IMR-90 (cell line): Measurements from ENCODE around the gene EGR2. TPM values are rescaled to one million over a fixed set of nuclear protein-coding genes. Genes with fewer than 3 reads are reported as not detected.

ENCODE experiments used
- ATAC-seq: fragments of 200-7000 bp; cut with Tn5 transposase; 2 replicates; pipeline ENCODE4 v1.9.1; 2020; ENCODE audit warnings: low read depth, mild to moderate bottlenecking, moderate library complexity
- BruUV-seq: library from RNA; stranded (reverse); fragments of 400-500 nt; replicated peaks from 2 replicates; lab custom pipeline; 2021; lab: Mats Ljungman, UMichigan
- CTCF ChIA-PET: fragments of 300-600 bp; formaldehyde crosslinking; extraction: SDS; loops from one replicate; lab custom pipeline; 2021; ENCODE audit warnings: antibody characterized with exemption; lab: Yijun Ruan, JAX
- POLR2A ChIA-PET: fragments of 300-600 bp; sonication (Branson Sonifier 250); formaldehyde crosslinking; loops from one replicate; lab custom pipeline; 2022; ENCODE audit warnings: antibody characterized with exemption; ENCODE audit not compliant: unreplicated experiment; lab: Charles Lee
- DNase-seq: peaks from one replicate; pipeline ENCODE4 v3.0.0; 2013
- H2AFZ ChIP-seq: replicated peaks from 2 replicates; pipeline ENCODE3; 2013; ENCODE audit warnings: low read length, mild to moderate bottlenecking; ENCODE audit not compliant: poor library complexity
- H2AK5ac ChIP-seq: 2 replicates; pipeline ENCODE4 v1.6.1; 2013; ENCODE audit warnings: low read depth, low read length, inconsistent platforms
- H2AK9ac ChIP-seq: replicated peaks from 2 replicates; pipeline ENCODE3; 2013; ENCODE audit warnings: mild to moderate bottlenecking, low read depth, low read length, moderate library complexity; ENCODE audit not compliant: poor library complexity
- H2BK120ac ChIP-seq: 2 replicates; pipeline ENCODE4 v1.6.1; 2013; ENCODE audit warnings: low read depth, low read length, inconsistent platforms
- H2BK15ac ChIP-seq: 3 replicates; pipeline ENCODE4 v1.6.1; 2013; ENCODE audit warnings: low read depth, low read length, inconsistent platforms
- H2BK20ac ChIP-seq: 2 replicates; pipeline ENCODE4 v1.6.1; 2013; ENCODE audit warnings: low read depth, mild to moderate bottlenecking, inconsistent platforms, low read length, moderate library complexity
- H2BK5ac ChIP-seq: 2 replicates; pipeline ENCODE4 v1.6.1; 2013; ENCODE audit warnings: mild to moderate bottlenecking, low read depth, low read length, inconsistent platforms; ENCODE audit not compliant: poor library complexity, severe bottlenecking
- H3K14ac ChIP-seq: replicated peaks from 2 replicates; pipeline ENCODE4 v1.6.1; 2013; ENCODE audit warnings: low read depth, low read length, inconsistent platforms
- H3K18ac ChIP-seq: 2 replicates; pipeline ENCODE4 v1.6.1; 2013; ENCODE audit warnings: low read depth, low read length, control low read depth
- H3K23ac ChIP-seq: 2 replicates; pipeline ENCODE4 v1.6.1; 2013; ENCODE audit warnings: low read depth, low read length, inconsistent platforms
- H3K27ac ChIP-seq: 2 replicates; pipeline ENCODE4 v1.5.1; 2013; ENCODE audit warnings: mild to moderate bottlenecking, control low read depth, low read length; ENCODE audit not compliant: insufficient read depth
- H3K27me3 ChIP-seq: 2 replicates; pipeline ENCODE4 v1.6.1; 2013; ENCODE audit warnings: low read length; ENCODE audit not compliant: control insufficient read depth, insufficient read depth
- H3K36me3 ChIP-seq: 2 replicates; pipeline ENCODE4 v1.6.1; 2013; ENCODE audit warnings: low read length, mixed read lengths; ENCODE audit not compliant: control insufficient read depth, insufficient read depth
- H3K4ac ChIP-seq: 2 replicates; pipeline ENCODE4 v1.6.1; 2013; ENCODE audit warnings: low read depth, low read length, inconsistent platforms
- H3K4me1 ChIP-seq: 2 replicates; pipeline ENCODE4 v1.6.1; 2013; ENCODE audit warnings: low read length, mixed read lengths; ENCODE audit not compliant: control insufficient read depth, insufficient read depth
- H3K4me2 ChIP-seq: 2 replicates; pipeline ENCODE4 v1.6.1; 2013; ENCODE audit warnings: low read depth, mild to moderate bottlenecking, control low read depth, low read length, moderate library complexity
- H3K4me3 ChIP-seq: 2 replicates; pipeline ENCODE4 v1.5.1; 2013; ENCODE audit warnings: low read depth, mild to moderate bottlenecking, control low read depth, low read length, moderate library complexity; ENCODE audit not compliant: insufficient read depth
- H3K56ac ChIP-seq: 2 replicates; pipeline ENCODE4 v1.6.1; 2013; ENCODE audit warnings: low read length, inconsistent platforms; ENCODE audit not compliant: insufficient read depth; ENCODE audit errors: extremely low read depth
- H3K79me1 ChIP-seq, 2 experiments: 2 replicates each; pipeline ENCODE4 v1.6.1; 2013; ENCODE audit warnings: low read length in 2 of 2, inconsistent platforms in 1 of 2, low read depth in 1 of 2
- H3K9ac ChIP-seq: 2 replicates; pipeline ENCODE4 v1.6.1; 2013; ENCODE audit warnings: low read depth, low read length, control low read depth
- H3K9me1 ChIP-seq: 2 replicates; pipeline ENCODE4 v1.6.1; 2013; ENCODE audit warnings: low read length, inconsistent platforms; ENCODE audit not compliant: insufficient read depth
- H3K9me3 ChIP-seq: 2 replicates; pipeline ENCODE4 v1.6.1; 2013; ENCODE audit warnings: low read length; ENCODE audit not compliant: control insufficient read depth, insufficient read depth
- H4K20me1 ChIP-seq: 2 replicates; pipeline ENCODE4 v1.6.1; 2013; ENCODE audit warnings: low read length, inconsistent platforms; ENCODE audit not compliant: insufficient read depth
- H4K5ac ChIP-seq: 2 replicates; pipeline ENCODE4 v1.6.1; 2013; ENCODE audit warnings: mild to moderate bottlenecking, low read depth, low read length, control low read depth
- H4K8ac ChIP-seq, 2 experiments: 2 replicates each; pipeline ENCODE4 v1.6.1; 2013; ENCODE audit warnings: low read depth in 2 of 2, low read length in 2 of 2, control low read depth in 1 of 2, inconsistent platforms in 1 of 2
- H4K91ac ChIP-seq: 2 replicates; pipeline ENCODE4 v1.6.1; 2013; ENCODE audit warnings: low read depth, low read length, inconsistent platforms; ENCODE audit not compliant: insufficient read depth
- CHD1 ChIP-seq: IDR thresholded peaks from 2 replicates; pipeline ENCODE4 v1.6.1; 2012; ENCODE audit warnings: low read depth, low read length, improper control_type of control experiment
- FOS ChIP-seq: fragments of 150-350 bp; IDR thresholded peaks from 2 replicates; pipeline ENCODE4 v1.6.1; 2016; ENCODE audit warnings: low read depth, low read length
- MAFK ChIP-seq: IDR thresholded peaks from 2 replicates; pipeline ENCODE4 v1.6.1; 2012; ENCODE audit warnings: low read depth, low read length, improper control_type of control experiment
- MAZ ChIP-seq: IDR thresholded peaks from 2 replicates; pipeline ENCODE4 v1.6.1; 2012; ENCODE audit warnings: low read depth, mild to moderate bottlenecking, low read length, improper control_type of control experiment, moderate library complexity, borderline replicate concordance
- MXI1 ChIP-seq: IDR thresholded peaks from 2 replicates; pipeline ENCODE4 v1.6.1; 2012; ENCODE audit warnings: low read depth, mild to moderate bottlenecking, low read length, moderate library complexity, borderline replicate concordance
- NFE2L2 ChIP-seq: fragments of 150-350 bp; IDR thresholded peaks from 2 replicates; pipeline ENCODE4 v1.6.1; 2016; ENCODE audit warnings: low read depth, mild to moderate bottlenecking, low read length
- POLR2A ChIP-seq: IDR thresholded peaks from 2 replicates; pipeline ENCODE4 v1.6.1; 2012; ENCODE audit warnings: mild to moderate bottlenecking, low read depth, low read length
- WGBS, 2 experiments: methylation state at CpG; one replicate each; pipeline versions ENCODE4 v1.1.5 to v1.1.7; 2013; ENCODE audit warnings: missing lambda C conversion rate in 2 of 2; ENCODE audit not compliant: insufficient read length in 1 of 2; ENCODE audit errors: extremely low coverage in 2 of 2; 5-methylcytosine and 5-hydroxymethylcytosine counted together
- dilution Hi-C: fragments of 300-500 bp; cut with HindIII; formaldehyde crosslinking; loops from one replicate; pipeline ENCODE4 v1.14.3; 2018; ENCODE audit warnings: low sequenced_read_pairs; ENCODE audit not compliant: unreplicated experiment
- in situ Hi-C: fragments of 300-500 bp; cut with MboI; formaldehyde crosslinking; loops from 3 replicates; pipeline ENCODE4 v1.14.3; 2019; ENCODE audit warnings: low sequenced_read_pairs, inconsistent platforms, mixed read lengths
- intact Hi-C: fragments of 100-400 bp; cut with micrococcal nuclease; formaldehyde crosslinking; loops from 2 replicates; pipeline ENCODE4 v1.10.0; 2022
- polyA plus RNA-seq, 3 experiments: library from polyadenylated mRNA; depleted of rRNA; stranded (reverse); fragments of >200 nt; gene quantifications; 2 replicates each; pipeline ENCODE4 v1.2.3, GENCODE V29; 2012; ENCODE audit warnings: low replicate concordance in 1 of 3
- total RNA-seq: library from RNA; depleted of rRNA; stranded (reverse); fragments of >200 nt; gene quantifications from 2 replicates; pipeline ENCODE4 v1.2.3, GENCODE V29; 2012
- TF ChIP-seq, protein P1 (sequence below): fragments of 150-350 bp; IDR thresholded peaks from 2 replicates; pipeline ENCODE4 v1.6.1; 2016; ENCODE audit warnings: low read depth, mild to moderate bottlenecking, low read length, moderate library complexity, borderline replicate concordance
- TF ChIP-seq, protein P2 (sequence below): conservative IDR thresholded peaks from 2 replicates; pipeline ENCODE4 v1.5.1; 2012; ENCODE audit warnings: mild to moderate bottlenecking, low read depth, low read length, improper control_type of control experiment

The EGR2 gene
- total and polyA plus RNA-seq, 2 of the 4 experiments (the other 2 are of a cell fraction), result 0.36 to 1.2 TPM

DNA sequence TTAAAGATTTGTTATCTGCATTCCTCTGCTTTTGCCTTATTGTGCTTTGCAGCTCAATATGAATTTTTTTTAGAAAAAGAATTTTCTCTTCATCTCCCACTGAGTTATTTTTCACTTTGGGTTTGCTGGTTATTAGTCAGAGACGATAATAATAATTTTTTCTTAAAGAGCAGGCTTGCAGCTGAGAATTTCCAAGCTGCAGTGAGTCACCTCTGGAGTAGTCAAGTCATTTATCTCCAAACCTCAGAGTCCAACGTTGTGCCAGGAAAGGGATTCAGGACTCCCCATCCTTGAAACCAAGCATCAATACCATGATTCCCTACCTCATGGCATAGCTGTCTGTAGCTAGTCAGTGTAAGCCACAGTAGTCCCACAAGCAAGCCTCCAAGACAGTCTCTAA lies 15.2 kb upstream of the EGR2 start:
- no peak overlapping the region for H3K4me2 ChIP-seq
- in situ Hi-C loops, result no loop called here
- CTCF ChIA-PET, result interaction anchor here (0.6 to 1.2 kb wide), 2 partner anchors 13 to 644 kb away, joined by 3 read pairs; no protein-coding TSS in a partner anchor

More for the DNA sequence above, 15.2 kb upstream of the EGR2 start:
- Histone ChIP-seq H3K4me1 (0 out of 2 replicates have a peak, but pooled peaks cover 1% of the 10 kb centered on the region), H2AK9ac (no peak overlapping the region), H3K36me3 (no peaks in the 10 kb centered on the region), H3K9me1 (no peaks in the 10 kb centered on the region), H3K18ac (no peak overlapping the region), H2AK5ac (no peak overlapping the region), H3K27me3 (peaks cover 12% of the 10 kb centered on the region), H2AFZ (no peak overlapping the region), H3K56ac (no peak overlapping the region), H3K79me1 (no peaks in the 10 kb centered on the region), H3K4me3 (no peak overlapping the region), H2BK20ac (no peak overlapping the region), H4K5ac (no peak overlapping the region), H2BK15ac (no peak overlapping the region), H2BK5ac (no peak overlapping the region), H4K8ac (no peak overlapping the region), H4K20me1 (no peaks in the 10 kb centered on the region), H3K9me3 (no peaks in the 10 kb centered on the region), H3K23ac (no peak overlapping the region), H3K4ac (no peak overlapping the region), H2BK120ac (no peak overlapping the region), H3K14ac (no peak overlapping the region), H3K27ac (no peak overlapping the region), H3K9ac (no peak overlapping the region), H4K91ac (no peak overlapping the region)
- TF ChIP-seq POLR2A (no peak), CHD1 (no peak), MXI1 (no peak), FOS (0 out of 2 replicates have a peak, but pooled peaks have one; percentile 42), MAZ (no peak), NFE2L2 (no peak), MAFK (no peak)
- TF ChIP-seq, protein P1, sequence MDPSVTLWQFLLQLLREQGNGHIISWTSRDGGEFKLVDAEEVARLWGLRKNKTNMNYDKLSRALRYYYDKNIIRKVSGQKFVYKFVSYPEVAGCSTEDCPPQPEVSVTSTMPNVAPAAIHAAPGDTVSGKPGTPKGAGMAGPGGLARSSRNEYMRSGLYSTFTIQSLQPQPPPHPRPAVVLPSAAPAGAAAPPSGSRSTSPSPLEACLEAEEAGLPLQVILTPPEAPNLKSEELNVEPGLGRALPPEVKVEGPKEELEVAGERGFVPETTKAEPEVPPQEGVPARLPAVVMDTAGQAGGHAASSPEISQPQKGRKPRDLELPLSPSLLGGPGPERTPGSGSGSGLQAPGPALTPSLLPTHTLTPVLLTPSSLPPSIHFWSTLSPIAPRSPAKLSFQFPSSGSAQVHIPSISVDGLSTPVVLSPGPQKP, result no peak
- TF ChIP-seq, protein P2, sequence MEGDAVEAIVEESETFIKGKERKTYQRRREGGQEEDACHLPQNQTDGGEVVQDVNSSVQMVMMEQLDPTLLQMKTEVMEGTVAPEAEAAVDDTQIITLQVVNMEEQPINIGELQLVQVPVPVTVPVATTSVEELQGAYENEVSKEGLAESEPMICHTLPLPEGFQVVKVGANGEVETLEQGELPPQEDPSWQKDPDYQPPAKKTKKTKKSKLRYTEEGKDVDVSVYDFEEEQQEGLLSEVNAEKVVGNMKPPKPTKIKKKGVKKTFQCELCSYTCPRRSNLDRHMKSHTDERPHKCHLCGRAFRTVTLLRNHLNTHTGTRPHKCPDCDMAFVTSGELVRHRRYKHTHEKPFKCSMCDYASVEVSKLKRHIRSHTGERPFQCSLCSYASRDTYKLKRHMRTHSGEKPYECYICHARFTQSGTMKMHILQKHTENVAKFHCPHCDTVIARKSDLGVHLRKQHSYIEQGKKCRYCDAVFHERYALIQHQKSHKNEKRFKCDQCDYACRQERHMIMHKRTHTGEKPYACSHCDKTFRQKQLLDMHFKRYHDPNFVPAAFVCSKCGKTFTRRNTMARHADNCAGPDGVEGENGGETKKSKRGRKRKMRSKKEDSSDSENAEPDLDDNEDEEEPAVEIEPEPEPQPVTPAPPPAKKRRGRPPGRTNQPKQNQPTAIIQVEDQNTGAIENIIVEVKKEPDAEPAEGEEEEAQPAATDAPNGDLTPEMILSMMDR, result no peak
- ATAC-seq (peak; percentile 51; the same call in 1 of the 2 replicates), DNase-seq (peak; percentile 75)
- intact Hi-C loops, result no loop called here
- BruUV-seq, result no TSS peak
- no CpG with 5 or more reads among the region's 2 CpGs for WGBS, 2 experiments
- dilution Hi-C loops, result no loop called here
- POLR2A ChIA-PET, result interaction anchor here (0.5 kb wide), 1 partner anchor 267 kb away, joined by 4 read pairs; no protein-coding TSS in a partner anchor
